Measurements from ENCODE around the gene POLR3E. TPM values are rescaled to one million over a fixed set of nuclear protein-coding genes. Genes with fewer than 3 reads are reported as not detected.

The POLR3E gene
- total RNA-seq, 1 donor from 2014 or later, result 19.5 TPM

GRCh38 chr16:22329199-22329695 is 32.0 kb downstream of the POLR3E start:
- no peak for TF ChIP-seq CTCF (IDR thresholded peaks at IDR 0.05)
- no peak for DNase-seq (ENCODE audit: low spot score in 2 of 2)
- H3K9me3 ChIP-seq, result no peaks in the 10 kb centered on the region
- H3K27me3 ChIP-seq, result no peaks in the 10 kb centered on the region
- no peak overlapping the region for H3K4me3 ChIP-seq
- intact Hi-C loops (cut with DNase I), result no loop called here
- H3K36me3 ChIP-seq, result peaks cover 57 to 93% of the 10 kb centered on the region in 2 donors
- no peak overlapping the region for H3K27ac ChIP-seq
- no peaks in the 10 kb centered on the region for H3K4me1 ChIP-seq

GRCh38 chr16:22330326-22330725 is 33.1 kb downstream of the POLR3E start:
- no peaks in the 10 kb centered on the region for H3K27me3 ChIP-seq
- no peak for TF ChIP-seq CTCF (IDR thresholded peaks at IDR 0.05)
- no peak for DNase-seq (ENCODE audit: low spot score in 2 of 2)
- H3K4me1 ChIP-seq, result no peaks in the 10 kb centered on the region
- H3K36me3 ChIP-seq, result peaks cover 60 to 93% of the 10 kb centered on the region in 2 donors
- H3K4me3 ChIP-seq, result no peak overlapping the region
- no peaks in the 10 kb centered on the region for H3K9me3 ChIP-seq
- intact Hi-C loops (cut with DNase I), result no loop called here
- H3K27ac ChIP-seq, result no peak overlapping the region

- Histone ChIP-seq H3K4me1 (no peaks in the 10 kb centered on the region), H3K27ac (no peak overlapping the region), H3K4me3 (no peak overlapping the region), H3K9me3 (peaks cover 0 to 11% of the 10 kb centered on the region in 2 donors), H3K36me3 (peaks cover 41 to 77% of the 10 kb centered on the region in 2 donors), H3K27me3 (no peaks in the 10 kb centered on the region)
- intact Hi-C loops (cut with DNase I), result no loop called here
- no peak for DNase-seq (ENCODE audit: low spot score in 2 of 2)
- TF ChIP-seq CTCF (IDR thresholded peaks at IDR 0.05), result no peak
Observed at GRCh38 chr16:22333457-22333994, 36.3 kb downstream of the POLR3E start.

DNA sequence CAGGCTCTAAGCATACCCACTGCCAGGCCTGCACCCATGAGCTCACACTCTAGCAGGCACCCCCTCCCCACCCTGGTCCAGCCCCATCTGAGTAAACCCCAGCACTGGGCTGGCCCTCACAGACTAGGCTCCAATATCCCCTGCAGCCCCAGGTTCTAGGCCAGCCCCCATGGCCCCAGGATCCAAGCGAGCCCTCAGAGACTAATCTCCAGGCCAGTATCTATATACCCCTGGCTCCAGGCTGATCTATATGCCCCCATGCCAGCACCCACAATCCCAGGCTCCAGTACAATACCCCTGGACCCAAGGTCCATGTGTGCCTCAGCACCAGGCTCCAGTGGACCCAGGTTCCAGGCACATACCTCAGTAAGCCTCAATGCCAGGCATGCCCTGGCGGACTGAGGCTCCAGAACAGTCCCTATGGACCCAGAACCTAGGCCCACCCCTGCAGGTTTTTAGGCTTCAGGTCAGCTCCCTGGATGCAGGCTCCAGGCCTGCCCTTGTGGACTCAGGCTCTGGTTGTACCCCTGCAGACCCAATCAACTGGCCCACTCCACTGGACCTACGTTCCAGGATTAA is 38.5 kb downstream of the POLR3E start:
- H3K4me3 ChIP-seq, result no peak overlapping the region
- H3K27me3 ChIP-seq, result no peaks in the 10 kb centered on the region
- no peak for DNase-seq (ENCODE audit: low spot score in 2 of 2)
- H3K27ac ChIP-seq, result no peak overlapping the region
- peaks cover 40 to 69% of the 10 kb centered on the region in 2 donors for H3K36me3 ChIP-seq
- intact Hi-C loops (cut with DNase I), result no loop called here
- H3K4me1 ChIP-seq, result no peaks in the 10 kb centered on the region
- peaks cover 0 to 15% of the 10 kb centered on the region in 2 donors for H3K9me3 ChIP-seq
- no peak for TF ChIP-seq CTCF (IDR thresholded peaks at IDR 0.05)

GRCh38 chr16:22336581-22336980 is 39.4 kb downstream of the POLR3E start:
- Histone ChIP-seq H3K36me3 (peaks cover 38 to 65% of the 10 kb centered on the region in 2 donors), H3K9me3 (peaks cover 0 to 20% of the 10 kb centered on the region in 2 donors), H3K27ac (no peak overlapping the region), H3K27me3 (no peaks in the 10 kb centered on the region), H3K4me3 (no peak overlapping the region), H3K4me1 (no peaks in the 10 kb centered on the region)
- no peak for DNase-seq (ENCODE audit: low spot score in 2 of 2)
- intact Hi-C loops (cut with DNase I), result no loop called here
- no peak for TF ChIP-seq CTCF (IDR thresholded peaks at IDR 0.05)

Measured in ascending aorta (tissue), 2 donors.